ENCODE data around the gene ADAM12.
A peak's percentile ranks its signal among the peaks of the same experiment; 100 is the strongest.

The ADAM12 gene

GRCh38 chr10:126294451-126294850 is 93.8 kb downstream of the ADAM12 start:
- peak; percentile 56 for DNase-seq (ENCODE audit: low read depth)
- TF ChIP-seq CTCF (conservative IDR thresholded peaks at IDR 0.05; ENCODE audit: control insufficient read depth, insufficient read depth, low read depth, low read length): no peak
- no peak overlapping the region for H3K4me3 ChIP-seq (ENCODE audit: control insufficient read depth, low read depth, low read length)

- DNase-seq (ENCODE audit: low read depth): no peak
- TF ChIP-seq CTCF (conservative IDR thresholded peaks at IDR 0.05; ENCODE audit: control insufficient read depth, insufficient read depth, low read depth, low read length): no peak
- no peak overlapping the region for H3K4me3 ChIP-seq (ENCODE audit: control insufficient read depth, low read depth, low read length)
These were observed 98.0 kb downstream of the ADAM12 start for GRCh38 chr10:126290232-126290631.

GRCh38 chr10:126288547-126289493 is 99.5 kb downstream of the ADAM12 start:
- H3K4me3 ChIP-seq (ENCODE audit: control insufficient read depth, low read depth, low read length): no peak overlapping the region
- no peak for DNase-seq (ENCODE audit: low read depth)
- TF ChIP-seq CTCF (conservative IDR thresholded peaks at IDR 0.05; ENCODE audit: control insufficient read depth, insufficient read depth, low read depth, low read length): no peak

GRCh38 chr10:126286256-126286780 is 102.0 kb downstream of the ADAM12 start:
- no peak for DNase-seq (ENCODE audit: low read depth)
- H3K4me3 ChIP-seq (ENCODE audit: control insufficient read depth, low read depth, low read length): no peak overlapping the region

GRCh38 chr10:126283307-126283706 is 105.0 kb downstream of the ADAM12 start:
- TF ChIP-seq CTCF (conservative IDR thresholded peaks at IDR 0.05; ENCODE audit: control insufficient read depth, insufficient read depth, low read depth, low read length): no peak
- H3K4me3 ChIP-seq (ENCODE audit: control insufficient read depth, low read depth, low read length): no peak overlapping the region
- no peak for DNase-seq (ENCODE audit: low read depth)

More at GRCh38 chr10:126286256-126286780, 102.0 kb downstream of the ADAM12 start:
- TF ChIP-seq CTCF (conservative IDR thresholded peaks at IDR 0.05; ENCODE audit: control insufficient read depth, insufficient read depth, low read depth, low read length): no peak

GRCh38 chr10:126278851-126279250 is 109.4 kb downstream of the ADAM12 start:
- no peak for TF ChIP-seq CTCF (conservative IDR thresholded peaks at IDR 0.05; ENCODE audit: control insufficient read depth, insufficient read depth, low read depth, low read length)
- no peak overlapping the region for H3K4me3 ChIP-seq (ENCODE audit: control insufficient read depth, low read depth, low read length)
- DNase-seq (ENCODE audit: low read depth): peak; percentile 63

All from fibroblast of mammary gland (primary cell).